Activated CD4-positive, alpha-beta T cell treated with anti-CD3 and anti-CD28 coated beads, Interleukin-2, amount 50 U/mL, for 1 hour (primary cell): Measurements from ENCODE around the gene ZNF575.

ENCODE experiments used
- DNase-seq: peaks from one replicate; pipeline ENCODE4 v3.0.0-alpha.2; 2020

The ZNF575 gene

GRCh38 chr19:43575955-43576878 lies 43.2 kb downstream of the ZNF575 start:
- no peak for DNase-seq

- no peak for DNase-seq
These were observed 45.8 kb downstream of the ZNF575 start for GRCh38 chr19:43578787-43579186.

- no peak for DNase-seq
These were observed 48.5 kb downstream of the ZNF575 start for GRCh38 chr19:43581467-43581866.

- no peak for DNase-seq
These were observed 49.5 kb downstream of the ZNF575 start for GRCh38 chr19:43582495-43582894.

GRCh38 chr19:43584484-43584883 lies 51.5 kb downstream of the ZNF575 start:
- no peak for DNase-seq
